GM23248 (cell line): ENCODE measurements around the gene PTPN23. TPM values are rescaled to one million over a fixed set of nuclear protein-coding genes. Genes with fewer than 3 reads are reported as not detected.
"Not testable (repeated sequence)": the region's sequence is repeated elsewhere in the genome, so short reads cannot be mapped to it uniquely, and the experiment has no call there.

ENCODE experiments used
- DNase-seq: peaks from one replicate; pipeline ENCODE4 v3.0.0-alpha.2; 2015
- H2AFZ ChIP-seq: fragments of 200-600 bp; sonication (generic); 2 replicates; pipeline ENCODE4 v1.6.1; 2016; ENCODE audit warnings: antibody characterized with exemption
- H3F3A ChIP-seq: fragments of 200-600 bp; sonication (generic); 2 replicates; pipeline ENCODE4 v1.6.1; 2016; ENCODE audit warnings: mild to moderate bottlenecking, antibody characterized with exemption, mixed run types; ENCODE audit not compliant: insufficient read depth
- H3K27ac ChIP-seq: fragments of 200-600 bp; sonication (generic); 2 replicates; pipeline ENCODE4 v1.5.1; 2016; ENCODE audit warnings: mild to moderate bottlenecking
- H3K27me3 ChIP-seq: fragments of 200-600 bp; sonication (generic); replicated peaks from 2 replicates; pipeline ENCODE4 v1.6.1; 2016; ENCODE audit warnings: mild to moderate bottlenecking; ENCODE audit not compliant: insufficient read depth
- H3K36me3 ChIP-seq: fragments of 200-600 bp; sonication (generic); 2 replicates; pipeline ENCODE4 v1.6.1; 2016; ENCODE audit warnings: low read depth, mild to moderate bottlenecking
- H3K4me1 ChIP-seq: fragments of 200-600 bp; sonication (generic); 2 replicates; pipeline ENCODE4 v1.6.1; 2016; ENCODE audit warnings: mild to moderate bottlenecking; ENCODE audit not compliant: insufficient read depth
- H3K4me2 ChIP-seq: fragments of 200-600 bp; sonication (generic); one replicate; pipeline ENCODE4 v1.6.1; 2016; ENCODE audit warnings: mild to moderate bottlenecking; ENCODE audit not compliant: unreplicated experiment
- H3K4me3 ChIP-seq: fragments of 200-600 bp; sonication (generic); 2 replicates; pipeline ENCODE4 v1.5.1; 2016; ENCODE audit warnings: mild to moderate bottlenecking
- H3K79me2 ChIP-seq: fragments of 200-600 bp; sonication (generic); 2 replicates; pipeline ENCODE4 v1.6.1; 2016; ENCODE audit warnings: mild to moderate bottlenecking; ENCODE audit not compliant: insufficient read depth
- H3K9ac ChIP-seq: fragments of 200-600 bp; sonication (generic); 2 replicates; pipeline ENCODE4 v1.6.1; 2016; ENCODE audit warnings: mild to moderate bottlenecking
- H3K9me2 ChIP-seq: fragments of 200-600 bp; sonication (generic); 2 replicates; pipeline ENCODE4 v1.6.1; 2016; ENCODE audit warnings: mixed run types, mild to moderate bottlenecking, moderate library complexity; ENCODE audit not compliant: insufficient read depth
- H3K9me3 ChIP-seq: fragments of 200-600 bp; sonication (generic); one replicate; pipeline ENCODE4 v1.6.1; 2017; ENCODE audit warnings: low read depth
- H4K20me1 ChIP-seq: fragments of 200-600 bp; sonication (generic); 2 replicates; pipeline ENCODE4 v1.6.0; 2016; ENCODE audit not compliant: insufficient read depth
- EZH2 ChIP-seq: fragments of 200-600 bp; sonication (generic); IDR thresholded peaks from 2 replicates; pipeline ENCODE4 v1.6.1; 2018; ENCODE audit warnings: antibody characterized with exemption, mild to moderate bottlenecking; ENCODE audit not compliant: insufficient read depth, poor library complexity, severe bottlenecking
- EZH2phosphoT487 ChIP-seq: fragments of 200-600 bp; sonication (generic); IDR thresholded peaks from 2 replicates; pipeline ENCODE4 v1.6.1; 2018; ENCODE audit warnings: antibody characterized with exemption, moderate library complexity, mild to moderate bottlenecking, low read depth; ENCODE audit not compliant: insufficient read depth
- WGBS, 2 experiments: methylation state at CpG; one replicate each; pipeline ENCODE4 v1.1.6; 2015 to 2017; ENCODE audit warnings: low lambda C conversion rate in 2 of 2, low coverage in 1 of 2; ENCODE audit errors: missing lambda C conversion rate in 2 of 2; 5-methylcytosine and 5-hydroxymethylcytosine counted together
- in situ Hi-C: fragments of 300-500 bp; cut with MboI; formaldehyde crosslinking; loops from 2 replicates; pipeline ENCODE4 v1.15.0; 2020
- polyA plus RNA-seq: library from polyadenylated mRNA; unstranded; fragments of >200 nt; fragmentation: Nextera tagmentation; extraction: Ambion mirVana; gene quantifications from 2 replicates; pipeline ENCODE4 v1.2.1, GENCODE V29; 2016
- total RNA-seq: library from RNA; depleted of rRNA; stranded (reverse); fragments of >200 nt; shearing (Covaris generic); gene quantifications from 2 replicates; pipeline ENCODE4 v1.2.3, GENCODE V29; 2014; rRNA removed

PTPN23 gene
- total and polyA plus RNA-seq, 2 experiments from 2014 or later: 9.0 to 14.3 TPM

DNA sequence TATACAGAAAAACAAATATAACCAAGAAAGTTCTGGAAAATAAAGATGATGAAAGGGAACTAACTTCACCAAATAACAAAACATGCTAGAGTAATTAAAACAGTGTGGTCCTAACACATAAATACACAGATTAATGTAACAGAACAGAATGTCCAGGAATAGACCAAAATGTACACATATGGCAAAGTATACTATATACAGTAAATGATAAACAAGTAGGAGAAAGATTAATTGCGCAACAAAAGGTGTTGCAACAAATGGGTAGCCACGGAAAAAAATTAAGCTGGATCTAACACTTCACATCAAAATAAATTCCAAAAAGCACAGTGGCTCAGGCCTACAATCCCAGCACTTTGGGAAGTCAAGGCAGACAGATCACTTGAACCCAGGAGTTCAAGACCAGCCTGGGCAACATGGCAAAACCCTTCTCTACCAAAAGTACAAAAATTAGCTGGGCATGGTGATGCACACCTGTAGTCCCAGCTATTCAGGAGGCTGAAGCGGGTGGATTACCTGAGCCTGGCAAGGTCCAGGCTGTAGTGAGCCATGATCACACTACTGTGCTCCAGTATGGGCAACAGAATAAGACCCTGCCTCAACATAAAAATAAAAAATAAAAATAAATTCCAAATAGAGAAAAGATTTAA is 75.1 kb downstream of the PTPN23 start:
- Histone ChIP-seq H3K9me3 (no peaks in the 10 kb centered on the region), H3K4me1 (peaks cover 7% of the 10 kb centered on the region; the same call in 1 of the 2 replicates), H3K79me2 (peaks cover 93% of the 10 kb centered on the region), H3K36me3 (no peaks in the 10 kb centered on the region), H3F3A (no peaks in the 10 kb centered on the region), H3K27ac (no peak overlapping the region), H3K4me2 (no peak overlapping the region), H3K27me3 (no peaks in the 10 kb centered on the region), H4K20me1 (no peaks in the 10 kb centered on the region), H3K9me2 (no peaks in the 10 kb centered on the region), H2AFZ (no peak overlapping the region), H3K4me3 (no peak overlapping the region), H3K9ac (no peak overlapping the region)
- TF ChIP-seq EZH2 (no peak), EZH2phosphoT487 (no peak)
- DNase-seq: peak; percentile 53
- 72 to 86% methylated on average over 3 of the region's 3 CpGs for WGBS, 2 experiments
- in situ Hi-C loops: no loop called here

DNA sequence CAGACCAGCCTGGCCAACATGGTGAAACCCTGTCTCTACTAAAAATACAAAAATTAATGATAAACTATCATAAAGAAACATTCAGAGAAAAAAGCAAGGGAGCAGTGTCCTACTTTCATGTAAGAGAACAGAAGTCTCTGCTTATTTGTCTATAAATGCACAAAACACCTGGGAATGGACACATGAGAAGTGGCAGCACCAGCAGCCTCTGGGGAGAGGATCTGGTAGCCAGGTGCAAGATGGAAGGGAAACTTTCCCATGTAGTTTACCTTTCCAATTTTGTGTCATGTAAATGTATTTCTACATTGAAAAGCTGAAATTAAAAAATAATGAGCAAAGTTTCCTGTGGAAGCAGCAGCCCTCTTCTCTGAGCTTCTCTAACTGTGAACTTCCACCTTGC is 76.2 kb downstream of the PTPN23 start:
- Histone ChIP-seq H3K79me2 (peaks cover 97% of the 10 kb centered on the region), H3K4me2 (no peak overlapping the region), H3K4me3 (no peak overlapping the region), H3F3A (no peaks in the 10 kb centered on the region), H3K9ac (no peak overlapping the region), H2AFZ (no peak overlapping the region), H4K20me1 (no peaks in the 10 kb centered on the region), H3K36me3 (no peaks in the 10 kb centered on the region), H3K9me3 (no peaks in the 10 kb centered on the region), H3K27me3 (no peaks in the 10 kb centered on the region), H3K9me2 (no peaks in the 10 kb centered on the region), H3K27ac (no peak overlapping the region), H3K4me1 (peaks cover 7% of the 10 kb centered on the region; the same call in 1 of the 2 replicates)
- TF ChIP-seq EZH2phosphoT487 (no peak), EZH2 (no peak)
- no peak for DNase-seq
- in situ Hi-C loops: no loop called here

DNA sequence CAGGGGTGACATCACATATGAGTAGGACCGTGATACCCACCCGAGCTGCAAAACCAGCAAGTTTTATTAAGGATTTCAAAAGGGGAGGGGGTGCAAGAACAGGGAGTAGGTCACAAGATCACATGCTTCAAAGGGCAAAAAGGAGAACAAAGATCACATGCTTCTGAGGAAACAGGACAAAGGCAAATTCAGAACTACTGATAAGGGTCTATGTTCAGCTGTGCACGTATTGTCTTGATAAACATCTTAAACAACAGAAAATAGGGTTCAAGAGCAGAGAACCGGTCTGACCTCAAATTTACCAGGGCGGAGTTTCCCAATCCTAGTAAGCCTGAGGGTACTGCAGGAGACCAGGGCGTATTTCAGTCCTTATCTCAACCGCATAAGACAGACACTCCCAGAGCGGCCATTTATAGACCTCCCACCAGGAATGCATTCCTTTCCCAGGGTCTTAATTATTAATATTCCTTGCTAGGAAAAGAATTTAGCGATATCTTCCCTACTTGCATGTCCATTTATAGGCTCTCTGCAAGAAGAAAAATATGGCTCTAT is 78.8 kb downstream of the PTPN23 start:
- peaks cover 97% of the 10 kb centered on the region for H3K79me2 ChIP-seq
- in situ Hi-C loops: not testable (repeated sequence)
- 94 to 97% methylated on average over 9 of the region's 9 CpGs for whole genome bisulfite sequencing, 2 experiments

More for the DNA sequence above, 78.8 kb downstream of the PTPN23 start:
- not testable (repeated sequence) for H3K4me1 ChIP-seq, H2AFZ ChIP-seq, H3K9me2 ChIP-seq, H4K20me1 ChIP-seq, H3K9ac ChIP-seq, H3K27ac ChIP-seq, DNase-seq, H3F3A ChIP-seq, H3K4me3 ChIP-seq, H3K36me3 ChIP-seq, H3K9me3 ChIP-seq, H3K4me2 ChIP-seq, H3K27me3 ChIP-seq

Other genes with a start within 250 kb of the PTPN23 start
- 17.7 and 24.0 TPM in 2 replicates for gene SETD2, start 216.9 kb upstream of the PTPN23 start, total RNA-seq
- gene SETD2, start 216.9 kb upstream of the PTPN23 start, polyA plus RNA-seq: 14.9 and 16.2 TPM in 2 replicates
- 1.6 and 5.8 TPM in 2 replicates for gene KIF9, start 98.2 kb upstream of the PTPN23 start, total RNA-seq
- gene KIF9, start 98.2 kb upstream of the PTPN23 start, polyA plus RNA-seq: 14.4 and 14.6 TPM in 2 replicates
- 37.0 and 72.3 TPM in 2 replicates for gene KLHL18, start 98.1 kb upstream of the PTPN23 start, total RNA-seq
- gene KLHL18, start 98.1 kb upstream of the PTPN23 start, polyA plus RNA-seq: 19.4 and 19.5 TPM in 2 replicates
- 70.1 and 91.3 TPM in 2 replicates for gene SCAP, start 94.9 kb downstream of the PTPN23 start, total RNA-seq
- gene SCAP, start 94.9 kb downstream of the PTPN23 start, polyA plus RNA-seq: 34.6 and 34.7 TPM in 2 replicates
- 25.7 and 28.6 TPM in 2 replicates for gene ELP6, start 132.7 kb downstream of the PTPN23 start, total RNA-seq
- gene ELP6, start 132.7 kb downstream of the PTPN23 start, polyA plus RNA-seq: 34.9 and 36.0 TPM in 2 replicates
- 0.54 TPM in 1 of 2 replicates, not detected in the other for gene CSPG5, start 197.8 kb downstream of the PTPN23 start, total RNA-seq
- gene CSPG5, start 197.8 kb downstream of the PTPN23 start, polyA plus RNA-seq: not detected in 2 replicates